Astrocyte (in vitro differentiated cells and primary cell): Measurements from ENCODE around the gene SLC2A3. TPM values are rescaled to one million over a fixed set of nuclear protein-coding genes. Genes with fewer than 3 reads are reported as not detected.

ENCODE experiments used
- DNase-seq: peaks from one replicate; pipeline ENCODE4 v3.0.0-alpha.2; 2010; ENCODE audit warnings: low read depth
- FAIRE-seq: peaks from 2 replicates; lab custom pipeline; 2011; peaks lifted over from hg19 to GRCh38; lab: Jason Lieb, UNC
- H2AFZ ChIP-seq: 2 replicates; pipeline ENCODE4 v1.6.0; 2012; ENCODE audit warnings: low read depth, low read length, inconsistent platforms
- H3K27ac ChIP-seq: 2 replicates; pipeline ENCODE4 v1.5.1; 2011; ENCODE audit warnings: low read depth, low read length, inconsistent platforms
- H3K27me3 ChIP-seq: 2 replicates; pipeline ENCODE4 v1.6.0; 2011; ENCODE audit warnings: low read length, inconsistent platforms; ENCODE audit not compliant: insufficient read depth
- H3K36me3 ChIP-seq: 2 replicates; pipeline ENCODE4 v1.5.1; 2011; ENCODE audit warnings: low read length, inconsistent platforms; ENCODE audit not compliant: insufficient read depth
- H3K4me1 ChIP-seq: 2 replicates; pipeline ENCODE4 v1.5.1; 2011; ENCODE audit warnings: low read length, inconsistent platforms; ENCODE audit not compliant: insufficient read depth
- H3K4me2 ChIP-seq: 2 replicates; pipeline ENCODE4 v1.6.0; 2012; ENCODE audit warnings: low read length, inconsistent platforms
- H3K4me3 ChIP-seq: 2 replicates; pipeline ENCODE4 v1.5.1; 2011; ENCODE audit warnings: low read depth, mild to moderate bottlenecking, low read length, inconsistent platforms; ENCODE audit not compliant: insufficient read depth
- H3K79me2 ChIP-seq: 2 replicates; pipeline ENCODE4 v1.6.0; 2012; ENCODE audit warnings: mild to moderate bottlenecking, low read length, inconsistent platforms; ENCODE audit not compliant: insufficient read depth
- H3K9ac ChIP-seq: 2 replicates; pipeline ENCODE4 v1.6.0; 2012; ENCODE audit warnings: mild to moderate bottlenecking, low read length, inconsistent platforms
- H3K9me3 ChIP-seq: 2 replicates; pipeline ENCODE4 v1.5.1; 2012; ENCODE audit warnings: low read depth, mild to moderate bottlenecking, low read length, inconsistent platforms; ENCODE audit not compliant: insufficient read depth
- H4K20me1 ChIP-seq: 2 replicates; pipeline ENCODE4 v1.6.0; 2012; ENCODE audit warnings: low read length, inconsistent platforms; ENCODE audit not compliant: insufficient read depth
- H3K27ac Mint-ChIP-seq: one replicate; pipeline ENCODE4 v1.8.0; 2021; ENCODE audit warnings: mild to moderate bottlenecking, mixed read lengths; ENCODE audit not compliant: unreplicated experiment
- H3K27me3 Mint-ChIP-seq: one replicate; pipeline ENCODE4 v1.8.0; 2021; ENCODE audit warnings: low read depth, mixed read lengths; ENCODE audit not compliant: unreplicated experiment
- H3K36me3 Mint-ChIP-seq: one replicate; pipeline ENCODE4 v1.8.0; 2021; ENCODE audit warnings: low read depth, mixed read lengths; ENCODE audit not compliant: unreplicated experiment
- H3K4me1 Mint-ChIP-seq: one replicate; pipeline ENCODE4 v1.8.0; 2021; ENCODE audit warnings: low read depth, mixed read lengths; ENCODE audit not compliant: unreplicated experiment
- H3K4me3 Mint-ChIP-seq: one replicate; pipeline ENCODE4 v1.8.0; 2021; ENCODE audit warnings: mild to moderate bottlenecking, moderate library complexity, mixed read lengths; ENCODE audit not compliant: unreplicated experiment
- H3K9me3 Mint-ChIP-seq: one replicate; pipeline ENCODE4 v1.8.0; 2021; ENCODE audit warnings: mild to moderate bottlenecking, mixed read lengths; ENCODE audit not compliant: unreplicated experiment
- EZH2 ChIP-seq: IDR thresholded peaks from 2 replicates; pipeline ENCODE4 v1.6.1; 2012; ENCODE audit warnings: mild to moderate bottlenecking, low read length, inconsistent platforms; ENCODE audit not compliant: insufficient read depth
- total RNA-seq: library from RNA; stranded (reverse); gene quantifications from 2 replicates; pipeline ENCODE4 v1.2.1, GENCODE V29; 2021
- TF ChIP-seq, protein P1 (sequence below): IDR thresholded peaks from 2 replicates; pipeline ENCODE4 v1.5.1; 2011; ENCODE audit warnings: low read depth, mild to moderate bottlenecking, inconsistent platforms, low read length, moderate library complexity; ENCODE audit not compliant: insufficient read depth

Gene SLC2A3
- total RNA-seq, 1 donor from 2014 or later, result 389 TPM

DNA sequence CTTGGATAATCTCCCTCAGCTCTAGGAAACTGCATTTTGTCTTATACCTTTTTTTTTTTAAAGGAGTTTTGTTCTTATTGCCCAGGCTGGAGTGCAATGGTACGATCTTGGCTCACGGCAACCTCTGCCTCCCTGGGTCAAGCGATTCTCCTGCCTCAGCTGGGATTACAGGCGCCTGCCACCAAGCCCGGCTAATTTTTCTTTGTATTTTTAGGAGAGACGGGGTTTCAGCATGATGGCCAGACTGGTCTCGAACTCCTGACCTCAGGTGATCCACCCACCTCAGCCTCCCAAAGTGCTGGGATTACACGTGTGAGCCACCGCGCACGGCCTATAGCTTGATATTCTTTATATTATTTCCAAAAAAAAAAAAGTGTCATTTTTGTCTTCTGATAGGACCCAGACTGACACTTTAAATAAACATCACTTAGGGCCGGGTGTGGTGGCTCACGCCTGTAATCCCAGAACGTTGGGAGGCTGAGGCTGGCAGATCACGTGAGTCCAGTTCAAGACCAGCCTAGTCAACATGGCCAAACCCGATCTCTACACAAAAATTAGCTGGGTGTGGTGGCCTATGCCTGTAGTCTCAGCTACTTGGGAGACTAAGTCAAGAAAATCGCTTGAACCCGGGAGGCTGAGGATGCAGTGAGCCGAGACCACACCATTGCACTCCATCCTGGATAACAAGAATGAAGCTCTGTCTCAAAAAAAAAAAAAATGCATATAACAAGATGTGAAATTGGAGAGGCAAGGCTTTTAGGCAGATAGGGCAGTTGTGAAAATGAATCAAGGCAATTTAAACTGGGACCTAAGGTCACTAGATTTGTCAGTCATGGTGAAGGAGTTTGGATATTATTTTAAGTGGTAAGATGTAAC is 18.4 kb downstream of the SLC2A3 start:
- DNase-seq (no peak), FAIRE-seq (no peak)
- Mint-ChIP-seq H3K4me3 (no peak overlapping the region), H3K9me3 (no peaks in the 10 kb centered on the region), H3K4me1 (no peaks in the 10 kb centered on the region), H3K27me3 (no peaks in the 10 kb centered on the region), H3K36me3 (peaks cover 5% of the 10 kb centered on the region), H3K27ac (no peak overlapping the region)
- Histone ChIP-seq H3K27ac (no peak overlapping the region), H3K27me3 (no peaks in the 10 kb centered on the region), H4K20me1 (peaks cover 13% of the 10 kb centered on the region), H3K4me1 (no peaks in the 10 kb centered on the region), H3K4me2 (no peak overlapping the region), H3K9ac (no peak overlapping the region), H3K9me3 (no peaks in the 10 kb centered on the region), H3K79me2 (no peaks in the 10 kb centered on the region), H2AFZ (no peak overlapping the region), H3K4me3 (no peak overlapping the region), H3K36me3 (peaks cover 10% of the 10 kb centered on the region)
- no peak for TF ChIP-seq EZH2
- TF ChIP-seq, protein P1, sequence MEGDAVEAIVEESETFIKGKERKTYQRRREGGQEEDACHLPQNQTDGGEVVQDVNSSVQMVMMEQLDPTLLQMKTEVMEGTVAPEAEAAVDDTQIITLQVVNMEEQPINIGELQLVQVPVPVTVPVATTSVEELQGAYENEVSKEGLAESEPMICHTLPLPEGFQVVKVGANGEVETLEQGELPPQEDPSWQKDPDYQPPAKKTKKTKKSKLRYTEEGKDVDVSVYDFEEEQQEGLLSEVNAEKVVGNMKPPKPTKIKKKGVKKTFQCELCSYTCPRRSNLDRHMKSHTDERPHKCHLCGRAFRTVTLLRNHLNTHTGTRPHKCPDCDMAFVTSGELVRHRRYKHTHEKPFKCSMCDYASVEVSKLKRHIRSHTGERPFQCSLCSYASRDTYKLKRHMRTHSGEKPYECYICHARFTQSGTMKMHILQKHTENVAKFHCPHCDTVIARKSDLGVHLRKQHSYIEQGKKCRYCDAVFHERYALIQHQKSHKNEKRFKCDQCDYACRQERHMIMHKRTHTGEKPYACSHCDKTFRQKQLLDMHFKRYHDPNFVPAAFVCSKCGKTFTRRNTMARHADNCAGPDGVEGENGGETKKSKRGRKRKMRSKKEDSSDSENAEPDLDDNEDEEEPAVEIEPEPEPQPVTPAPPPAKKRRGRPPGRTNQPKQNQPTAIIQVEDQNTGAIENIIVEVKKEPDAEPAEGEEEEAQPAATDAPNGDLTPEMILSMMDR, result no peak

DNA sequence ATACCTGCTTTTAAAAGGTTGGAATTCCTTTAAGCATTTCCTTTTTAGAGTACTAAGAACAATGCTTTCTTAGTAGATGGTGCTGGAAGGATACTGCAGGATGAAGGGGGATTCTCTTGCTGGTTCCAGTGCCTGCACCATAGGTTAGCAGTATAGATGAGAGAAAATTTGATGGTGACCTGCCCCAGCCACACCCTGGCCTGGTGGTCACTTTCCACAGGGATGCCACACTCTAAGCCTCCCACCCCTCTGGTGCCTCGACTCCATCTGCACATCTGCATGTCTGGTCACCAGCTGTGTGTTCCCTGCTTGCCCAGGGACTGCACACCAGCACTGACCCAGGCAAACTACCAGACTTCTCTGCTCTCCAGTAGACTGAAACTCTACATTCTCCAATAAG is 19.1 kb downstream of the SLC2A3 start:
- Mint-ChIP-seq H3K27me3 (no peaks in the 10 kb centered on the region), H3K36me3 (peaks cover 3% of the 10 kb centered on the region), H3K9me3 (no peaks in the 10 kb centered on the region), H3K4me1 (no peaks in the 10 kb centered on the region), H3K4me3 (no peak overlapping the region), H3K27ac (no peak overlapping the region)
- H3K9me3 ChIP-seq, result no peaks in the 10 kb centered on the region
- H3K27me3 ChIP-seq, result no peaks in the 10 kb centered on the region
- no peaks in the 10 kb centered on the region for H3K79me2 ChIP-seq
- no peak for TF ChIP-seq EZH2
- TF ChIP-seq, protein P1, result no peak
- no peak overlapping the region for H3K4me2 ChIP-seq
- H4K20me1 ChIP-seq, result peaks cover 13% of the 10 kb centered on the region
- peaks cover 4% of the 10 kb centered on the region for H3K36me3 ChIP-seq
- DNase-seq (no peak), FAIRE-seq (no peak)
- H3K27ac ChIP-seq, result no peak overlapping the region
- no peaks in the 10 kb centered on the region for H3K4me1 ChIP-seq
- no peak overlapping the region for H3K4me3 ChIP-seq
- no peak overlapping the region for H2AFZ ChIP-seq
- H3K9ac ChIP-seq, result no peak overlapping the region
